SK-N-MC (cell line): Measurements from ENCODE around the gene H2AZ2.

Experiments
- EZH2 ChIP-seq: fragments of 200-600 bp; sonication (generic); IDR thresholded peaks from one replicate; pipeline ENCODE4 v1.6.1; 2017; ENCODE audit warnings: antibody characterized with exemption
- FOXP2 ChIP-seq: optimal IDR thresholded peaks from 2 replicates; pipeline ENCODE3; 2011; ENCODE audit warnings: mild to moderate bottlenecking, moderate library complexity; ENCODE audit not compliant: insufficient read depth; ENCODE audit errors: extremely low read length, control extremely low read depth
- POLR2AphosphoS5 ChIP-seq: IDR thresholded peaks from 2 replicates; pipeline ENCODE4 v1.6.1; 2012; ENCODE audit warnings: mild to moderate bottlenecking, low read depth, low read length, borderline replicate concordance

- TF ChIP-seq POLR2AphosphoS5 (no peak), EZH2 (no peak), FOXP2 (no peak)
These were observed 36.3 kb downstream of the H2AZ2 start for GRCh38 chr7:44811571-44811970.
